Kidney glomerular epithelial cell (primary cell): ENCODE data around the gene EML4.
"Not testable (repeated sequence)": the region's sequence is repeated elsewhere in the genome, so short reads cannot be mapped to it uniquely, and the experiment has no call there.

ENCODE experiments used
- DNase-seq: peaks from one replicate; lab custom pipeline; 2025; lab: John Stamatoyannopoulos, UW

Gene EML4, protein sequence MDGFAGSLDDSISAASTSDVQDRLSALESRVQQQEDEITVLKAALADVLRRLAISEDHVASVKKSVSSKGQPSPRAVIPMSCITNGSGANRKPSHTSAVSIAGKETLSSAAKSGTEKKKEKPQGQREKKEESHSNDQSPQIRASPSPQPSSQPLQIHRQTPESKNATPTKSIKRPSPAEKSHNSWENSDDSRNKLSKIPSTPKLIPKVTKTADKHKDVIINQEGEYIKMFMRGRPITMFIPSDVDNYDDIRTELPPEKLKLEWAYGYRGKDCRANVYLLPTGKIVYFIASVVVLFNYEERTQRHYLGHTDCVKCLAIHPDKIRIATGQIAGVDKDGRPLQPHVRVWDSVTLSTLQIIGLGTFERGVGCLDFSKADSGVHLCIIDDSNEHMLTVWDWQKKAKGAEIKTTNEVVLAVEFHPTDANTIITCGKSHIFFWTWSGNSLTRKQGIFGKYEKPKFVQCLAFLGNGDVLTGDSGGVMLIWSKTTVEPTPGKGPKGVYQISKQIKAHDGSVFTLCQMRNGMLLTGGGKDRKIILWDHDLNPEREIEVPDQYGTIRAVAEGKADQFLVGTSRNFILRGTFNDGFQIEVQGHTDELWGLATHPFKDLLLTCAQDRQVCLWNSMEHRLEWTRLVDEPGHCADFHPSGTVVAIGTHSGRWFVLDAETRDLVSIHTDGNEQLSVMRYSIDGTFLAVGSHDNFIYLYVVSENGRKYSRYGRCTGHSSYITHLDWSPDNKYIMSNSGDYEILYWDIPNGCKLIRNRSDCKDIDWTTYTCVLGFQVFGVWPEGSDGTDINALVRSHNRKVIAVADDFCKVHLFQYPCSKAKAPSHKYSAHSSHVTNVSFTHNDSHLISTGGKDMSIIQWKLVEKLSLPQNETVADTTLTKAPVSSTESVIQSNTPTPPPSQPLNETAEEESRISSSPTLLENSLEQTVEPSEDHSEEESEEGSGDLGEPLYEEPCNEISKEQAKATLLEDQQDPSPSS

DNA sequence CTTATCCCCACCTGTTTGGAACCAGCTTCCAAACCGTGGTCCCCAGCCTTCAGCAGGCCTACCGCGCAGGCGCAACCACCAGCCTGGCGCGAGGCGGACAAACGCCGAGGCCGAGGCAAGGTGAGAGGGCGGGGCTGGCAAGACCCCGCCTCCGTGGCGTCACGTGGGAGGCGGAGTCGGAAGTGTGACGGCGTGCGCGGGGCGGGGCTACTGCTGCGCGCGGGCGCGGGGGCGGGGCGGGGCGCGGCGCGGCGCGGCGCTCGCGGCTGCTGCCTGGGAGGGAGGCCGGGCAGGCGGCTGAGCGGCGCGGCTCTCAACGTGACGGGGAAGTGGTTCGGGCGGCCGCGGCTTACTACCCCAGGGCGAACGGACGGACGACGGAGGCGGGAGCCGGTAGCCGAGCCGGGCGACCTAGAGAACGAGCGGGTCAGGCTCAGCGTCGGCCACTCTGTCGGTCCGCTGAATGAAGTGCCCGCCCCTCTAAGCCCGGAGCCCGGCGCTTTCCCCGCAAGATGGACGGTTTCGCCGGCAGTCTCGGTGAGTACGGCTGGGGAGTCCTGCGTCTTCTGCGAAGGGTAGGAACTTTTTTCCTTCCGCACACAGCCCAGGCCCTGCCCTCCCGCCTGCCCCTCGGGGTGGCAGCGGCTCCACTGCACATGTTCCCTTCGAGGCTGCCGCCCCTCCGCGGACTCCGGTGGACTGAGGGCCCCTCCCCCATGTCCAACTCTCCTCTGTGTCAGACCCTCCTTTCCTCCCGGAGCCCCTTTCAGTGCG is at the start of gene EML4:
TSS of gene EML4 (plus strand) at position 254 of the 774 bp plus-strand sequence. CDS start at position 513, 259 bp downstream.
- DNase-seq: peak; percentile 83

DNA sequence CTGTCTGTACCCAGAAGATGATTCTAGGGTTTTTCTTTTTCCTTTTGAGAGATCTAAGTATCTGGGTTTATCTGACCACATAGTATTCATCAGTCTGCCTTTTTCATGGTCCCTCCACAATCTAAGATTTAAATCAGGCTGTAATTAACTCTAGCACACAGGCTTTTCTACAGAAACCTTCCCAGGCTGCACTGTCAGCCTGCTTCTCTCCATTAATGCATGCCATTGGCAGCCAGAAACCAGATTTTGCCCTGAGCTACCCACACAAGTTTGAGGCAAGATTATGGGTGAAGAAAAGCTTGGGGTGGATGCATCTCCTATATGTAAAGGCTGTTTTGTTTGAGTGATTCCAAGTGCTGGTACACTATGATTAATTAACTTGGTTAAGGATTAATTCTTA is 45.7 kb upstream of the EML4 start:
- no peak for DNase-seq

DNA sequence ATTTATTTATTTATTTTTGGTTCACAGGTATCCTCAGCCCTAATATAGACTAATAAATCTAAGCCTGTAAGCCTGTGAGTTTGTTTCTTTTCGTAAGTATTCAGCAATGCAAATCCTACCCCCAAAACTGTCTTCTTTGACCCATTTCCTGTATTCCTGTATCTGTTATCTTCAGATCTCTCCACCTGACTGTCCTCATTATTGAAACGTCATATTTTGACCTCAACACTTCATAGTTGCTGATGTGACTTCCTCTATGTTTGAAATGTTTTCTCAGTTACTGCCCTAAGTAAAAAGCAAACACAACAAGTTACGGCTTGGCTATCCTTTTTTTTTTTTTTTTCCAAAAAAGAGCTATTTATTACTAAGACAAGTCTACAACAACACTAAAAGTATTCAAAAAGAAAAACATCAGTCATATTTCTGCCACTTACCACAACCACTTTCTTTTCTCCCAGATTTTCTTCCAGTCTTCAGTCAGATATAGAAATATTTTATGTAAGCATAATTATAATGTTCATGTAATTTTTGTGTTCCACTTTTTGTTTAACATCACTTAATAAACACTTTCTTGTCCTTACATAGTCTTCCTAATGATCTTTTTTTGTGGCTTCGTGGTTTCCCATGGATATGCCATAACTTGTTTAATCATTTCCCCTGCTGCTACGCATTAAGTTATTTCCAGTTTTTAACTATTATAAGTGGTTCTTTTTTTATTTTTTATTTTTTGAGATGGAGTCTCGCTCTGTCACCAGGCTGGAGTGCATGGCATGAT is 45.0 kb upstream of the EML4 start:
- DNase-seq: no peak

DNA sequence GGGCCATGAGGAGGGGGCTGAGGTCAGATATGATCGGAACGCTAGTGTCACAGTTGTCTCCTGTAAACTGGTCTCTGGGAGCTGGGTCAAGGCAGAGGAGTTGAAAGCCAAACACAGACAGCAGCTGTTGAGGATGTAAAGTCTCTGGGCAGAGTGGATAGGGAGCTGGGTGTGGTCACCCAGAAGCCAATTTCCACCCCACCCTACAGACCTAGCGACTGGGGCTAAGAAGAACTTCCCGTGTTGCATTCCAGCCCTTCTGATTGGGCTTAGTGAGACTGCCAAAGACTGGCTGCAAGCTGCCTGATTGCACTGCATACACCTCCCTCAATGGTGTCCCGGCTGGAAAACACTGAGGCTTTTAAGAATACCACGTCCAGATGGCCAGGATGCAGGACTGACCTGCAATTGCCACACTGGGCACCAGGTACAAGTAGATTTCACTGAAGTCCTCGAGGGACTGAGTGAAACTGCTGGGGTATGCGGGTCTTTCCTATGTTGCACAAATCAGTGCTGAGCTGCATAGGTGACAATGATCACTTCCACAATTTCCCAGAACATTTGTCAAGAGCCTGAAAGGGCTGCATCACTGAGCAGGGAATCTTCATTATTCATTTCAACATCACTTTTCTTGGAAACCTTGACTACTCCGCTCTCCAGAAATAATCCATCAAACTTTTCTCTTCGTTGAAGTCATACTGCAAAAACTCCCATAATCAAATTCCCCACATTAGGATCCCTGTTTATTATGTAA is 43.1 kb upstream of the EML4 start:
- DNase-seq: no peak

DNA sequence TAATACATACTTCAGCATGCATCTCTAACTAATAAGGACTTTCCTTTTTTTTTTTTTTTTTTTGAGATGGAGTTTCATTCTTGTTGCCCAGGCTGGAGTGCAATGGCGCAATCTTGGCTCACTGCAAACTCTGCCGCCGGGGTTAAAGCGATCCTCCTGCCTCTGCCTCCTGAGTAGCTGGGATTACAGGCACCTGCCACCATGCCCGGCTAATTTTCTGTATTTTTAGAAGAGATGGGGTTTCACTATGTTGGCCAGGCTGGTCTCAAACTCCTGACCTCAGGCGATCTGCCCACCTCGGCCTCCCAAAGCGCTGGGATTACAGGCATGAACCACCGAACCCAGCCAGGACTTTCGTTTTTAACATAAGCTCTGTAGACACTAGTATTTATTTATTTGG is 42.3 kb upstream of the EML4 start:
- DNase-seq: not testable (repeated sequence)

DNA sequence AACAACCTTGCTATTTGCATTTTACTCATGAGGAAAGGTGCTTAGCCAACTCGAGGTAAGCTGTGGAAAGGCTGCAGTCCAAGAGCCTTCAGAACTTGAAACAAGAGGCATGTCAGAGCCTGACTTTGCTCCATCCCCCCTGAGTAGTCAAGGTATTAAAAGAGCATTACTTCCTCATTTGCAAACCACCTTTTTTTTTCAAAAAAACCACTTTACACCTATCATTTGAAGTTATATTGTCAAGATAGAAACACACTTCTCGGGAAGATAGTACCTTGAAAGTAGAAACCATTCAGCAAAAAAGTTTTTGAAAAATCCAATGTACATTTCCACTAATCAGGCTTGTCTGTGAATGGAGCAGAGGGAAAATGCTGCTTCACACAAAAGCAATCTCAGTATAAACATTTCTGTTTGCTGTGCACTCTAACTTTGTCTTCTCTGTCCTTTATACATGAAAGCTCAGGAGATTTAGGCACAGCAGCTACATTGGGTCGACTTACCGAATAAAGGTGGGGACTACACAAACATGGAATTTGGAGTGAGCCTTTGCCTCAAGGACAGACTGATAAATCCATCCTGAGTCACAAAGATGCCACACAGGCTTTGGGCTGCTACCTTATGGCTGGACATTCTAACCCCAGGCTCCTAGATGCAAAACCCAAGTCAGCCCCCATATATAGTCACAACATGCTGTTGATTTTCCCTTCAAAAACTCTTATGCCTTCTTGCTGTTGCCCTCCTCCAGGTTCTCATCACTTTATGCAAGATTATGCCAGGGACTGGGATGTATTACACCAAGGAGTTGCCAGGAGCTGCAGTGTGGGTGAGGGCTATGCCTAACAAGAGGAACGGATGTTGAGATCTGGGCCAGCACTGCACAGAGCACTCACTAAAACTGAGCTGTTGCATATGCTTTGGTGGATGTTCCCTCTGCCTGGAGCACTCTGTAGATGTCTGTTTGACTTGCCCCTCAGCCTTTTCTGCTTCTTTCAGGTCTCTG is 41.4 kb upstream of the EML4 start:
- DNase-seq: no peak

DNA sequence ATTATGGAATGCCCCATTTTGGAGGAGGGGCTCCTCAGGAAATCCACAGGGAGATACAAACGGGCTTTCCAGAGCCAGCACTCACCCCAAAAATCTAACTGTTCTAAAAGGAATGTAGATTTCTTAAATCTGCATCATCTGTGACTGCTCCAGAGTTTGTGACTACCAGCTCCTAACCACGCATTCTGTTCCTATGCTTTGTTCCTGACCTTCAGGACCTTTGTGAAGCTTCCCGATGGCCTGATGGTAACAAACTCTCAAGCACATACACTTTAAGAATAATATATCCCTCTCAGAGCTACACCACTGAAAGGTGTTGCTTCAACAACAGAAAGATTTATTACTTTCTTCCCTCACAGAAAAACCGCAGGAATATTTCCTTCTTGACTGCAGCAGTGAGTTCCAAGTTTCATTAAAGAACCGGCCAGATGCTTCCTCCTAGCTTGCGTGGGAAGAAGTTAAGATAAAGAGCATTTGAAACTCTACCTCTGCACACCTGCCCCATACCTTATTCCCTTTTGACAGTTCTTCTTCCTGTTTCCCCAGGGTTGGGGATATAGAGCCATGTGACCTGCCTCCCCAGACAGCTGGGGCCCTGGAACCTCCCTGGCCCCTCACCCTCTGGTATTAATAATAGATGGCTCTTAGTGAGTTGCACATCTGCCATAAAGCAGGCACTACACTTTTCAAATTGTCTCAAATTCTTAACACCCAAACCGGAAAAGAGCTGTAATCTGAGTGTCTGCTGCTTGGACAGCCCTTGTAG is 40.2 kb upstream of the EML4 start:
- peak; percentile 65 for DNase-seq

DNA sequence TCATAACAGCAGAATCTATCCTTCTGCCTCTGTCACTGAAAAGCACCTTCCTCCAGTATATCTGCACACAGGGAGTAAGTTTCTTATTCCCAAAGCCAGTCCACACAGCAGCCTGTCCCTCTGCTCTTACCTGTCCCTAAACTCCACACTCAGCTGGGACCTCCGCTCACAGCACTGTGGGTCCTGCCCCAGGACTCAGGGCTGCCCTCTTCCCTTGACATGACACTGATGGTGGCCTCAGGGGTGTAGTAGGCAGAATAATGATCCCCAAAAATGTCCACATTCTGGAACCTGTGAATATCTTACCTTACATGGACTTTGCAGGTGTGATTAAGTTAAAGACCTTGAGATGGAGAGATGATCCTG is 39.7 kb upstream of the EML4 start:
- no peak for DNase-seq

DNA sequence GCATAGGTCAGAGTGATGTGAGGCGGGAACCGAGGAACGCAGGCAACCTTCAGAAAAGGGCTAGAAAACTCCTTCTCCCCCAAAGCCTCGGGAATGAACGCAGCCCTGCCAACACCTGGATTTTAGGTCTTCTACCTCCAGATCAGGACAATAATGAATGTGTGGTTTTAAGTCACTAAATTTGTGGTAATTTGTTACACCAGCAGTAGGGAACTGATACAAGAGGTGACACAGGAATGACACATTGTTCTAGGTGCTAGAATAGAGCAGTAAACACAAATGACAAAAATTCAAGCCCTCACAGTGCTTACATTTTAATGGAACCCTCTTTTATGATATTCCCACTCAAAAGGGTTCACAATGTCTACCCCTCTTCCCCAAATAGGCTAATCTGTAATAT is 39.2 kb upstream of the EML4 start:
- no peak for DNase-seq

DNA sequence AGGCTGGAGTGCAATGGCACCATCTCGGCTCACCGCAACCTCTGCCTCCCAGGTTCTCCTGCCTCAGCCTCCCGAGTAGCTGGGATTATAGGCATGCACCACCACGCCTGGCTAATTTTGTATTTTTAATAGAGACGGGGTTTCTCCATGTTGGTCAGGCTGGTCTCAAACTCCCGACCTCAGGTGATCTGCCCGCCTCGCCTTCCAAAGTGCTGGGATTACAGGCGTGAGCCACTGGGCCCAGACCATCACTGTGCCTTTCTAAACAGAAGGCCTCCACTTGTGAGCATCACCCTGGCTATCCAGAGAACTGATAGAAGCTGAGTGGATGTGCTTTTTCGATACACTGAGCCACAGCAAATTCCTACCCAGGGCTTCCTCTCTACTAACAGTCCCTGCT is 38.3 kb upstream of the EML4 start:
- not testable (repeated sequence) for DNase-seq

DNA sequence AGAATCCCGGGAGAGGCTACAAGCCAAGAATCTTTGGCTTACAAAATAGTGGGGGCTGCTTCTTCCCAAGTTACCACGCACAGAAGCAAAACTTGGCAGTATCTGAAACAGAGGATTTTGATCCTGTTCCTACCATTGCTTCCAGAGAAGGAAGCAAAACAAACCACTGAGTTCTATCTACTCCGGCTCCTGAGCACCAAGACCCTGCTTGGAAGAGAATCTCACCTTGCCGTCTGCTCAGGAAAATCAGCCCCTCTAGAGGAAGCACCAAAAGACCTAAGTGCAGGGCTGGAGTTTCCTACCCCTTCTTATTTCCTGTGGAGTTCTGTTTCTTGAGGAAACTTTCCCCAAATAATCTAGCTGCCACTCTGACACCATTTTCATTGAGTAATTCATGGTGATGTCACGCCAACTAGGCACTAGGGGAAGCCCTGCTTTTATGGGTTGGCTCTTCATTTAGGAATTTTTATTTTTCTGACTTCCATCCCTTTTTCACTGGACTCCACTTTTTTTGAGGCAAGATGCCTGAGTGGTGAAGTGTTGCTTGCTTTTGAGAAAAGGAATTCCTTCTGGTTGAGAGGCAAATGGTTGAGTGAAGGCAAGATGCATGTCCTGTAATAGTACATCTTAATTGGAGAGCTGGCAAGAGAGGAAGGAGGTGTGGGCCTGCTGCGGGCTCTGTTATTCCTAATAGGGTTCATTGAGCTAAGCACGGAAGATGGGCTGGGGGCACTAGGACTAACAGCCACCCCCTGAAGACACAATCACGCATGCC is 36.8 kb upstream of the EML4 start:
- peak; percentile 84 for DNase-seq

DNA sequence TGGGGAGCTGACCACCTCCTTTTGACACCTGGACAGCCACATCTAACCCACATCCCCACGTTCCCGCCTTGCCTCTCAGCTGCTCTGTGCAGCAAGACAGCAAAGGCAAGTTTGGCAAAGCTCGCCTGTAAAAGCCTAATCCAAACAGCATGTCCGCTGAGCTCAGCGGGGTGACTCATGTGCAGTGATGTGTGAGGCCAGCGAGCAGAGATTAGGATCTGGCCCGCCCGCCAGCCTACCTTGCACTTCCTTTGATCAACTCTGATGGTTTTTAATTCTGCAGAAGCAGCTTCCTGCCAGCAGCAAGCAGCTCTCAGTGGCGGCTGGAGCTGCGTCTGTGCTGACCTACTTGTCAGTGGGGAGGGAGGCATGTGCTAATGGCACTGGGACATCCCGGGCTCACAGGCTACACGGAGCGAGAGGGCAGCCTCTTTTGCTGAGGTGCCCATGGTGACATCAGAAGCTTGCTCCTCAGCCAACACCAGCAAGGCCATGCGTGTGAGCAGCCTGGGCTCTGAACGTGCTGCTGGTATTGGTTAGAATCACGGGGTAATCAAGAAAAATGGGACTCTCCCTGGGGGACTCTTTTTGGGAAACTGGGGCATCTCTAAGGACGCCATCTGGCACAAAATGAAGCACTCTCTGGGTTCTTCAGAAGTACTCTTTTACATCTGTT is 36.0 kb upstream of the EML4 start:
- peak; percentile 90 for DNase-seq

DNA sequence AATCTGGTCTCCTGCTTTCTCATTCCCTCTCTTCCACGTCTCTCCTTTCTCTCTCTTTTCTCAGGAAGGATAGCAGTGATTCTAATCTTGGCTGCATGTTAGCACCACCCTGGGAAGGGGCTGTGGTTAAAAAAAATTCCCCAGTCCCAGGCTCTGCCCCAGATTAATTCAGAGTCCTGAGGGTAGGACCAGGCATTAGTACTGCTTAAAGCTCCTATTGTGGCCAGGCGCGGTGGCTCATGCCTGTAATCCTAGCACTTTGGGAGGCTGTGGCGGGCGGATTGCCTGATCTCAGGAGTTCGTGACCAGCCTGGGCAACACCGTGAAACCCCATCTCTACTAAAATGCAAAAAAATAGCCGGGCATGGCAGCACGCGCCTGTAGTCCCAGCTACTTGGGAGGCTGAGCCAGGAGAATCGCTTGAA is 35.4 kb upstream of the EML4 start:
- DNase-seq: no peak

DNA sequence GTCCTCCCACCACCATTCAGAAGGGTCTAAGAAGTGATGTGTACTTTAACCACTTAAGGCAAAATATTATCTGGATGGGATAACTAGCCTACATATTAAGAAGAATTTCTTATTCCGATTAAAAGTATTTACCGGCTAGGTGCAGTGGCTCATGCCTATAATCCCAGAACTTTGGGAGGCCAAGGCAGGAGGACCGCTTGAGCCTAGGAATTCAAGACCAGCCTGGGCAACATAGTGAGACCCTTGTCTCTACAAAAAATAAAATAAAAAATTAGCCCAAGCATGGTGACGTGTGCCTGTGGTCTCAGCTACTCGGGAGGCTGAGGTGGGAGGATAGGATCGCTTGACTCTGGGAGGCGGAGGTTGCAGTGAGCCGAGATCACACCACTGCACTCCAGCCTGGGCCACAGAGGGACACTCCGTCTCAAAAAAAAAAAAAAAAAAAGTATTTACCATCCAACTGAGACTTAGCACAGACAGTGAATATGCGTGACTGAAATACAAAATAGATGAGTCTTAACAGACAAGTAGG is 34.7 kb upstream of the EML4 start:
- not testable (repeated sequence) for DNase-seq

DNA sequence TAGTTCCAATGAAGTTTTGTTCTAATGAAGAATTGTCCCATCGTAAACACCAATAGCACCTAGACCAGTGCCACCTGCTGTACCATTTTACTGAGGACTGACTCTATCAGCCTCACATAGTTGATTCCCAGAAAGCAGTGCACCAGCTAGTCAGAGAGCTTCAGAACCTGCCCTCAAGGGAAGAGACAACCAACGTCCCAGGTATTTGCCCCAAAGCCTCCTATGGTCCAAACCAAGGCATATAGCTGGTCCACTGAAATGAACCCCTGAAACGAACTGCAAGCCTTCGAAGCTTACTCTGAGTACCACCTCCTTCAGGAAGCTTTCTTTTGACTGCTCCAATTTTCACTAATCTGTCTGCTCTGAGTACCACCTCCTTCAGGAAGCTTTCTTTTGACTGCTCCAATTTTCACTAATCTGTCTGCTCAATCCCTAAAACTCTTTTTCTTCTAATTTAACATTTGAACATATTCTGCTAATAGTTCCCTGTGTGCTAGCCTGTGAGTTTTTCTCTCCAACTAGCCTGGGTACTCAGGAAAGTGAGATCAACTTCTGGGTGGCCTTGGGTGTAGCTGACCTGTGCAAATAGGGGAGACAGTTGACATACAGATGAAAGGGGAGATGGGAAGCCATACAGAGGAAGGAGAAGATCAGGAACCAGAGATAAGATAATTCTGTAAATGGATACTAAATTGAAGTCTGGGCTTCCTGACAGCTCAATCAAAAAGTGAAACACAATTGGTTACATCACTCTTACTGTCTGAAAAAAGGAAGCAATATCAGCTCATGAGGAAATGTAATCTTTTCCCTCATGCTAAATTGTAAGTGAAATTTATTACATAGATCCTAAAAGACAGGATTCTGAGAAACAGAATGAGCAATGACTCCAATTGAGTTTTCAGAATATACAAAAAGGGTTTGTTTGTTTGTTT is 33.5 kb upstream of the EML4 start:
- DNase-seq: no peak

DNA sequence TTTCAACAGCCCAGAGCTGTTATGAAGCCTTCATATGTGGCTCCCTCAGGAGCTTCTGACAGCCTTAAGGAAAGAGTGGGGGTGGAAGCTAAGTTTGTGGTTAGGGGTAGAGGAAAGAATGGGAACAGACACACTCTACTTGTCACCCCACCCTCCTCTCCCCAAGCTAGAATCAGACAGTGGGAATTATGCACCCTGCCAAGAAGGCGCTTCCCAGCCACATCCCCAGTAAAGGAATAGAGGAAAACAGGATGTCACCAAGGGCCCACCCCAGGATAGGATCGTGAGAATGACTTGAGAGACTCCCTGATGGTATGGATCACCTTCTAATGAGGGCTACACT is 32.4 kb upstream of the EML4 start:
- no peak for DNase-seq
